ENCODE results near the gene AOC3. TPM values are rescaled to one million over a fixed set of nuclear protein-coding genes. Genes with fewer than 3 reads are reported as not detected.

The AOC3 gene
- total and polyA plus RNA-seq, 2 of the 13 experiments (the other 11 are each of a cell fraction or from before 2014, with no cell fraction given), result 8.7 to 51.7 TPM

DNA sequence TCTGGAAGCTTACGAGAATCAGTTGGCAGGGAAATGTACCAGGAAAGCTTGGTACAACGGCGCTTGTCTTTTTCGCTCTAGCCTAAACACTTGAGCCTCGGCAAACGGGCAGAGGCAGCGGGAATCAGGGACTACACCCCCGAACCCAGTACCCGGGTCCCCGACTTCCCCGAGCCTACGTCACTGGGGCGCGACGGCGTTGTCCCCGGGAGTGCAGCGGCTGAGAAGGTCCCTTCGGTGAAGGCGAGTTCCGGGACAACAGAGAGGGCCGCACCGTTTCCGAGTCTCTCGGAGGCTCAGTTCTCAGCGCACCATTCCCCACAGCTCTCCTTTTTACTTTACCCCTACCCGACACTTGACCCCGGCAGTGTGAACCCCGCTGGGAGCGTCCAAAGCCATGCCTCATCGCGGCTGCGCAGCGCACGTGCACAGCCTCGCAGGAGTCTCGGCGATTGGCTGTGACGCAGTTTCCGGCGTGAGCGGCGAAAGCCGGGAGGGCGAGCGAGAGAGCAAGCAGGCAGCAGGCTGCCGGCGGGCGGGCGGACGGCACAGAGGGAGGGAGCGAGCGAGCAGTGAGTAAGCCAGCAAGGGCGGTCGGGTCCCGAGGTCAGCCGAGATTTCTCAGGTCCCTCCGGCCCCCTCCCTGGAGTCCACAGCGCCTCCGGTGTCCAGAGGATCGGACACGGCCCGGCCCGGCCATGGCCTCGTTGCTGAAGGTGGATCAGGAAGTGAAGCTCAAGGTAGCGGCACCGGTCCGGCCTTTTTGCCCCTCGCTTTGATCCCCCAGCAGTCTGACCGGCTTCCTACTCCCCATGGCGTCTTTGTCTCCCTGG is 17.8 kb upstream of the AOC3 start, which contains the start of gene PSME3 (continued):
- peak; percentile 71; the same call in 1 of the 2 replicates for TF ChIP-seq ZFYVE20 (CRISPR knock-in tag; IDR thresholded peaks at IDR 0.05; ENCODE audit: borderline replicate concordance, low read depth)
- peak; percentile 67 for TF ChIP-seq YY1 (IDR thresholded peaks at IDR 0.05; ENCODE audit: insufficient read depth, insufficient replicate concordance, low read depth, low read length)
- no peak for TF ChIP-seq TEAD2 (CRISPR knock-in tag; IDR thresholded peaks at IDR 0.05)
- TF ChIP-seq ZNF772 (CRISPR knock-in tag; IDR thresholded peaks at IDR 0.05), result peak; percentile 79; the same call in 1 of the 2 replicates
- TF ChIP-seq ZBTB38 (CRISPR knock-in tag; IDR thresholded peaks at IDR 0.05), result peak; percentile 77
- TF ChIP-seq ZNF83 (CRISPR knock-in tag; IDR thresholded peaks at IDR 0.05; ENCODE audit: borderline replicate concordance), result no peak; the same call in 1 of the 2 replicates
- peak; percentile 93 to 97 for TF ChIP-seq POLR2A (IDR thresholded peaks at IDR 0.05; ENCODE audit: insufficient read depth in 1 of 2, low read depth in 2 of 2, low read length in 2 of 2)
- TF ChIP-seq MTA1 (CRISPR knock-in tag; IDR thresholded peaks at IDR 0.05; ENCODE audit: borderline replicate concordance), result 0 out of 2 replicates have a peak, but pooled peaks have one; percentile 93
- TF ChIP-seq TMF1 (CRISPR knock-in tag; IDR thresholded peaks at IDR 0.05; ENCODE audit: low read depth), result peak; percentile 33; the same call in 1 of the 2 replicates
- peak; percentile 91 for TF ChIP-seq ZNF142 (CRISPR knock-in tag; IDR thresholded peaks at IDR 0.05)
- peak; percentile 85 for TF ChIP-seq ZNF710 (CRISPR knock-in tag; IDR thresholded peaks at IDR 0.05; ENCODE audit: borderline replicate concordance)
- 0 out of 2 replicates have a peak, but pooled peaks have one; percentile 40 for TF ChIP-seq ZNF432 (CRISPR knock-in tag; IDR thresholded peaks at IDR 0.05; ENCODE audit: borderline replicate concordance)
- TF ChIP-seq, protein P1, sequence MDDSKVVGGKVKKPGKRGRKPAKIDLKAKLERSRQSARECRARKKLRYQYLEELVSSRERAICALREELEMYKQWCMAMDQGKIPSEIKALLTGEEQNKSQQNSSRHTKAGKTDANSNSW (CRISPR knock-in tag; IDR thresholded peaks at IDR 0.05; ENCODE audit: borderline replicate concordance), result peak; percentile 90; the same call in 1 of the 2 replicates
- TF ChIP-seq ZNF776 (CRISPR knock-in tag; IDR thresholded peaks at IDR 0.05), result peak; percentile 93
- no peak for TF ChIP-seq MAFG (CRISPR knock-in tag; IDR thresholded peaks at IDR 0.05)
- TF ChIP-seq, protein P2, sequence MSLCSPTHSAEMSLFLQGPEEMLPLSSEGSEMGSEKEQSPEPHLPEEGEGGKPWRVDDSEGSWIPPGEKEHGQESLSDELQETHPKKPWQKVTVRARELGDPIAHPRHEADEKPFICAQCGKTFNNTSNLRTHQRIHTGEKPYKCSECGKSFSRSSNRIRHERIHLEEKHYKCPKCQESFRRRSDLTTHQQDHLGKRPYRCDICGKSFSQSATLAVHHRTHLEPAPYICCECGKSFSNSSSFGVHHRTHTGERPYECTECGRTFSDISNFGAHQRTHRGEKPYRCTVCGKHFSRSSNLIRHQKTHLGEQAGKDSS (CRISPR knock-in tag; IDR thresholded peaks at IDR 0.05; ENCODE audit: borderline replicate concordance, low read depth), result peak; percentile 93; the same call in 1 of the 2 replicates
- peak; percentile 99 for TF ChIP-seq ZNF501 (CRISPR knock-in tag; IDR thresholded peaks at IDR 0.05)
- TF ChIP-seq ZNF704 (CRISPR knock-in tag; IDR thresholded peaks at IDR 0.05; ENCODE audit: borderline replicate concordance), result peak; percentile 99

Measured in HepG2 (cell line).